H9 (cell line): Measurements from ENCODE around the gene ZIC5. TPM values are rescaled to one million over a fixed set of nuclear protein-coding genes. Genes with fewer than 3 reads are reported as not detected.

Experiments
- DNase-seq: peaks from one replicate; pipeline ENCODE4 v3.0.0-alpha.2; 2017
- H2AFZ ChIP-seq: one replicate; pipeline ENCODE4 v1.6.1; 2013; ENCODE audit warnings: mild to moderate bottlenecking, low read length, control low read depth, moderate library complexity
- H2AK5ac ChIP-seq: 2 replicates; pipeline ENCODE4 v1.6.1; 2013; ENCODE audit warnings: low read length, control low read depth, mixed read lengths; ENCODE audit not compliant: insufficient read length
- H2BK120ac ChIP-seq: one replicate; pipeline ENCODE4 v1.6.1; 2013; ENCODE audit warnings: low read depth, mild to moderate bottlenecking, low read length, control low read depth, inconsistent platforms; ENCODE audit not compliant: poor library complexity, severe bottlenecking
- H2BK12ac ChIP-seq: 2 replicates; pipeline ENCODE4 v1.6.1; 2013; ENCODE audit warnings: low read length, control low read depth, mixed read lengths, low read depth; ENCODE audit not compliant: insufficient read length
- H2BK15ac ChIP-seq: 2 replicates; pipeline ENCODE4 v1.6.1; 2013; ENCODE audit warnings: low read depth, low read length, control low read depth
- H2BK20ac ChIP-seq: one replicate; pipeline ENCODE4 v1.6.1; 2013; ENCODE audit warnings: low read depth, mild to moderate bottlenecking, low read length, control low read depth, inconsistent platforms; ENCODE audit not compliant: poor library complexity, severe bottlenecking
- H2BK5ac ChIP-seq: 2 replicates; pipeline ENCODE4 v1.6.1; 2013; ENCODE audit warnings: low read length, control low read depth, mixed read lengths; ENCODE audit not compliant: insufficient read length
- H3K14ac ChIP-seq: 2 replicates; pipeline ENCODE4 v1.6.1; 2013; ENCODE audit warnings: low read length, control low read depth; ENCODE audit not compliant: insufficient read depth
- H3K18ac ChIP-seq: 2 replicates; pipeline ENCODE4 v1.6.1; 2013; ENCODE audit warnings: low read depth, mild to moderate bottlenecking, mixed read lengths, low read length, control low read depth; ENCODE audit not compliant: insufficient read length
- H3K23ac ChIP-seq: 2 replicates; pipeline ENCODE4 v1.6.1; 2013; ENCODE audit warnings: low read length, control low read depth, mixed read lengths, low read depth; ENCODE audit not compliant: insufficient read length
- H3K23me2 ChIP-seq: 2 replicates; pipeline ENCODE4 v1.6.1; 2013; ENCODE audit warnings: low read depth, mild to moderate bottlenecking, mixed read lengths, low read length, control low read depth; ENCODE audit not compliant: insufficient read length, poor library complexity, severe bottlenecking
- H3K27ac ChIP-seq: 2 replicates; pipeline ENCODE4 v1.5.1; 2013; ENCODE audit warnings: low read length, control low read depth, mixed read lengths, low read depth; ENCODE audit not compliant: insufficient read length
- H3K27me3 ChIP-seq: 2 replicates; pipeline ENCODE4 v1.6.1; 2013; ENCODE audit warnings: low read length, control low read depth, inconsistent platforms; ENCODE audit not compliant: insufficient read depth
- H3K4ac ChIP-seq: 2 replicates; pipeline ENCODE4 v1.6.1; 2013; ENCODE audit warnings: low read depth, mild to moderate bottlenecking, control low read depth, inconsistent platforms, low read length, moderate library complexity
- H3K4me1 ChIP-seq: 2 replicates; pipeline ENCODE4 v1.6.1; 2013; ENCODE audit warnings: low read length, control low read depth, inconsistent platforms; ENCODE audit not compliant: insufficient read depth
- H3K4me2 ChIP-seq: 2 replicates; pipeline ENCODE4 v1.6.1; 2013; ENCODE audit warnings: low read length, control low read depth, mixed read lengths; ENCODE audit not compliant: insufficient read length, insufficient read depth
- H3K56ac ChIP-seq: 2 replicates; pipeline ENCODE4 v1.6.1; 2013; ENCODE audit warnings: low read depth, mild to moderate bottlenecking, mixed read lengths, low read length, control low read depth; ENCODE audit not compliant: insufficient read length
- H3K79me1 ChIP-seq: 2 replicates; pipeline ENCODE4 v1.6.1; 2013; ENCODE audit warnings: low read depth, mild to moderate bottlenecking, moderate library complexity, low read length, control low read depth, inconsistent platforms; ENCODE audit not compliant: insufficient read depth, poor library complexity, severe bottlenecking
- H3K79me2 ChIP-seq: 2 replicates; pipeline ENCODE4 v1.6.1; 2013; ENCODE audit warnings: low read length, control low read depth, inconsistent platforms; ENCODE audit not compliant: insufficient read depth
- H3K9ac ChIP-seq: 2 replicates; pipeline ENCODE4 v1.6.1; 2013; ENCODE audit warnings: low read length, control low read depth, mixed read lengths; ENCODE audit not compliant: insufficient read length; ENCODE audit errors: extremely low read depth
- H3K9me3 ChIP-seq: one replicate; pipeline ENCODE4 v1.6.1; 2013; ENCODE audit warnings: low read depth, low read length, inconsistent platforms; ENCODE audit not compliant: control insufficient read depth
- H3T11ph ChIP-seq: one replicate; pipeline ENCODE4 v1.6.1; 2013; ENCODE audit warnings: mild to moderate bottlenecking, low read length, control low read depth, inconsistent platforms
- H4K20me1 ChIP-seq: one replicate; pipeline ENCODE4 v1.6.1; 2013; ENCODE audit not compliant: control insufficient read depth, insufficient read length, insufficient read depth
- H4K5ac ChIP-seq: 2 replicates; pipeline ENCODE4 v1.6.1; 2013; ENCODE audit warnings: low read depth, mild to moderate bottlenecking, mixed read lengths, low read length, control low read depth; ENCODE audit not compliant: insufficient read length
- H4K8ac ChIP-seq: replicated peaks from 2 replicates; pipeline ENCODE4 v1.6.1; 2013; ENCODE audit warnings: low read length, control low read depth, mixed read lengths, low read depth; ENCODE audit not compliant: insufficient read length
- H4K91ac ChIP-seq: 2 replicates; pipeline ENCODE4 v1.6.1; 2013; ENCODE audit warnings: low read depth, mild to moderate bottlenecking, moderate library complexity, mixed read lengths, low read length, control low read depth; ENCODE audit not compliant: insufficient read length
- H3K27ac Mint-ChIP-seq, 3 experiments: 2 replicates in 2 of 3; 3 replicates in 1 of 3; pipeline ENCODE4 v1.8.0; 2020 to 2021; ENCODE audit warnings: mixed read lengths in 3 of 3, mild to moderate bottlenecking in 1 of 3, moderate library complexity in 1 of 3
- H3K27me3 Mint-ChIP-seq: 2 replicates; pipeline ENCODE4 v1.8.0; 2021; ENCODE audit warnings: low read depth, mild to moderate bottlenecking, moderate library complexity, mixed read lengths
- H3K36me3 Mint-ChIP-seq, 3 experiments: 2 replicates in 2 of 3; 3 replicates in 1 of 3; pipeline ENCODE4 v1.8.0; 2020 to 2021; ENCODE audit warnings: low read depth in 3 of 3, mixed read lengths in 3 of 3; ENCODE audit not compliant: insufficient read depth in 1 of 3
- H3K4me1 Mint-ChIP-seq, 2 experiments: 2 replicates each; pipeline ENCODE4 v1.8.0; 2020; ENCODE audit warnings: mixed read lengths in 2 of 2
- H3K4me3 Mint-ChIP-seq, 2 experiments: 2 replicates in 1 of 2; 3 replicates in 1 of 2; pipeline ENCODE4 v1.8.0; 2020 to 2021; ENCODE audit warnings: mild to moderate bottlenecking in 2 of 2, mixed read lengths in 2 of 2, moderate library complexity in 1 of 2
- H3K9me3 Mint-ChIP-seq, 2 experiments: 2 replicates in 1 of 2; 3 replicates in 1 of 2; pipeline ENCODE4 v1.8.0; 2020; ENCODE audit warnings: mild to moderate bottlenecking in 2 of 2, mixed read lengths in 2 of 2, moderate library complexity in 1 of 2
- CTCF ChIP-seq: fragments of 200-600 bp; sonication (generic); conservative IDR thresholded peaks from 3 replicates; pipeline ENCODE4 v1.8.0; 2021; ENCODE audit warnings: antibody characterized with exemption, mild to moderate bottlenecking
- WGBS: extraction: QIAGEN DNeasy Blood & Tissue Kit; methylation state at CpG from one replicate; pipeline ENCODE4 v1.1.7; 2013; ENCODE audit warnings: missing lambda C conversion rate, low lambda C conversion rate, mixed read lengths; ENCODE audit not compliant: insufficient read length; ENCODE audit errors: extremely low coverage; 5-methylcytosine and 5-hydroxymethylcytosine counted together
- total RNA-seq: library from RNA; stranded (reverse); gene quantifications from 2 replicates; pipeline ENCODE4 v1.2.1, GENCODE V29; 2021

The ZIC5 gene
- total RNA-seq, 1 experiment from 2014 or later = 51.9 TPM

- Histone ChIP-seq H3K4me1 (peaks cover 5% of the 10 kb centered on the region), H3K18ac (peak overlapping the region; percentile 70), H2BK12ac (peak overlapping the region; percentile 77), H2AFZ (no peak overlapping the region), H4K20me1 (no peaks in the 10 kb centered on the region), H3K9ac (peak overlapping the region; percentile 91), H3K4ac (no peak overlapping the region), H3K4me2 (peak overlapping the region; percentile 85), H2BK5ac (no peak overlapping the region), H4K8ac (no peak overlapping the region), H3K79me2 (peaks cover 25% of the 10 kb centered on the region), H3K56ac (no peak overlapping the region), H3K23me2 (peaks cover 43% of the 10 kb centered on the region), H4K91ac (no peak overlapping the region), H2BK20ac (no peak overlapping the region), H3T11ph (no peak overlapping the region), H3K27ac (peak overlapping the region; percentile 6), H3K14ac (peak overlapping the region; percentile 96), H4K5ac (no peak overlapping the region), H3K9me3 (no peaks in the 10 kb centered on the region), H3K79me1 (peaks cover 3% of the 10 kb centered on the region), H2BK120ac (no peak overlapping the region), H3K27me3 (peaks cover 12% of the 10 kb centered on the region; the same call in 1 of the 2 replicates), H3K23ac (no peak overlapping the region), H2AK5ac (no peak overlapping the region), H2BK15ac (no peak overlapping the region)
- peak overlapping the region; percentile 85 to 94 for H3K4me3 Mint-ChIP-seq
- TF ChIP-seq CTCF = no peak
- peak; percentile 89 for DNase-seq
- peaks cover 34 to 39% of the 10 kb centered on the region in 2 experiments for H3K4me1 Mint-ChIP-seq
- WGBS = no CpG with 5 or more reads among the region's 76 CpGs
- no peak overlapping the region; a peak in 1 of 7 replicates for H3K27ac Mint-ChIP-seq
- peaks cover 44% of the 10 kb centered on the region for H3K27me3 Mint-ChIP-seq
- peaks cover 26 to 28% (median 27%) of the 10 kb centered on the region in 3 experiments for H3K36me3 Mint-ChIP-seq
- H3K9me3 Mint-ChIP-seq = peaks cover 21 to 25% of the 10 kb centered on the region in 2 experiments
Measured at GRCh38 chr13:99980201-99980823, 8.7 kb upstream of the ZIC5 start.
